H1 (cell line): ENCODE results near the gene MARCHF3. TPM values are rescaled to one million over a fixed set of nuclear protein-coding genes. Genes with fewer than 3 reads are reported as not detected.

ENCODE experiments used
- CTCF ChIA-PET: fragments of 300-600 bp; sonication (Branson Sonifier 250); formaldehyde crosslinking; loops from one replicate; lab custom pipeline; 2021; ENCODE audit not compliant: partially characterized antibody; lab: Charles Lee
- POLR2A ChIA-PET: fragments of 300-600 bp; sonication (Branson Sonifier 250); formaldehyde crosslinking; loops from one replicate; lab custom pipeline; 2021; ENCODE audit warnings: inconsistent platforms; ENCODE audit not compliant: partially characterized antibody; lab: Charles Lee
- DNase-seq, 2 experiments: peaks; one replicate each; pipeline versions ENCODE4 v3.0.0 to v3.0.0-alpha.2; 2010 to 2022; ENCODE audit warnings: low spot score in 2 of 2, low read depth in 1 of 2, mixed read lengths in 1 of 2
- FAIRE-seq: peaks from 2 replicates; lab custom pipeline; 2011; peaks lifted over from hg19 to GRCh38; lab: Jason Lieb, UNC
- H2AFZ ChIP-seq: 2 replicates; pipeline ENCODE4 v1.8.1; 2012; ENCODE audit warnings: low read length, inconsistent platforms
- H2AK5ac ChIP-seq: 2 replicates; pipeline ENCODE4 v1.6.1; 2013; ENCODE audit warnings: low read depth, low read length
- H2BK120ac ChIP-seq: replicated peaks from 2 replicates; pipeline ENCODE3; 2013; ENCODE audit warnings: low read depth, low read length, inconsistent platforms
- H2BK12ac ChIP-seq: 2 replicates; pipeline ENCODE4 v1.6.1; 2013; ENCODE audit warnings: low read depth, low read length
- H2BK15ac ChIP-seq: 2 replicates; pipeline ENCODE4 v1.6.1; 2013; ENCODE audit warnings: low read length
- H2BK20ac ChIP-seq: 2 replicates; pipeline ENCODE4 v1.6.1; 2013; ENCODE audit warnings: low read length
- H2BK5ac ChIP-seq: 2 replicates; pipeline ENCODE4 v1.6.1; 2013; ENCODE audit warnings: low read depth, low read length
- H3K14ac ChIP-seq: 2 replicates; pipeline ENCODE4 v1.6.1; 2013; ENCODE audit warnings: inconsistent platforms; ENCODE audit not compliant: insufficient read length
- H3K18ac ChIP-seq: 2 replicates; pipeline ENCODE4 v1.6.1; 2013; ENCODE audit warnings: low read length; ENCODE audit errors: extremely low read depth
- H3K23ac ChIP-seq: 2 replicates; pipeline ENCODE4 v1.6.1; 2013; ENCODE audit warnings: inconsistent platforms; ENCODE audit not compliant: insufficient read length
- H3K23me2 ChIP-seq: 2 replicates; pipeline ENCODE4 v1.6.1; 2013; ENCODE audit warnings: low read depth, low read length
- H3K27ac ChIP-seq: 2 replicates; pipeline ENCODE4 v1.6.1; 2011; ENCODE audit warnings: low read depth, low read length, inconsistent platforms
- H3K27me3 ChIP-seq, 4 experiments: replicated peaks in 1 of 4; 1 replicate in 1 of 4; 2 replicates in 3 of 4; pipeline versions ENCODE4 v1.6.1 to v1.8.1; 2011 to 2013; ENCODE audit warnings: low read length in 3 of 4, mild to moderate bottlenecking in 3 of 4, inconsistent platforms in 2 of 4, mixed read lengths in 2 of 4, moderate library complexity in 1 of 4; ENCODE audit not compliant: control insufficient read depth in 3 of 4, insufficient read depth in 3 of 4; ENCODE audit errors: extremely low read depth in 1 of 4
- H3K36me3 ChIP-seq, 4 experiments: 2 replicates each; pipeline versions ENCODE4 v1.6.1 to v1.8.1; 2011 to 2013; ENCODE audit warnings: mild to moderate bottlenecking in 4 of 4, low read length in 3 of 4, moderate library complexity in 2 of 4, control low read depth in 1 of 4, inconsistent platforms in 1 of 4; ENCODE audit not compliant: insufficient read depth in 4 of 4, control insufficient read depth in 2 of 4
- H3K4ac ChIP-seq: replicated peaks from 2 replicates; pipeline ENCODE3; 2013; ENCODE audit warnings: low read length, low read depth, mixed read lengths, inconsistent platforms; ENCODE audit not compliant: insufficient read length
- H3K4me1 ChIP-seq, 4 experiments: replicated peaks in 1 of 4; 1 replicate in 1 of 4; 2 replicates in 3 of 4; pipeline versions ENCODE4 v1.6.1 to v1.8.1; 2011 to 2013; ENCODE audit warnings: low read length in 3 of 4, inconsistent platforms in 2 of 4, mixed read lengths in 1 of 4; ENCODE audit not compliant: insufficient read depth in 4 of 4, control insufficient read depth in 3 of 4
- H3K4me2 ChIP-seq, 2 experiments: 2 replicates each; pipeline versions ENCODE4 v1.6.1 to v1.8.1; 2011 to 2013; ENCODE audit warnings: low read depth in 2 of 2, low read length in 2 of 2, control low read depth in 1 of 2, inconsistent platforms in 1 of 2, mild to moderate bottlenecking in 1 of 2; ENCODE audit not compliant: insufficient read depth in 1 of 2
- H3K4me3 ChIP-seq, 4 experiments: fragments of 200-600, 300-600 bp in 1 of 4; sonication (generic), shearing (Covaris generic), sonication (Bioruptor Twin) in 1 of 4; 2 replicates each; pipeline versions ENCODE4 v1.5.1 to v1.8.1; 2011 to 2016; ENCODE audit warnings: low read length in 4 of 4, low read depth in 3 of 4, control low read depth in 2 of 4, inconsistent platforms in 2 of 4, mild to moderate bottlenecking in 2 of 4, mixed read lengths in 1 of 4, moderate library complexity in 1 of 4; ENCODE audit not compliant: insufficient read depth in 2 of 4; ENCODE audit errors: extremely low read depth in 1 of 4
- H3K56ac ChIP-seq: replicated peaks from 2 replicates; pipeline ENCODE3; 2013; ENCODE audit warnings: low read depth, mild to moderate bottlenecking, mixed read lengths, low read length, inconsistent platforms; ENCODE audit not compliant: insufficient read length
- H3K79me1 ChIP-seq: 2 replicates; pipeline ENCODE4 v1.6.1; 2013; ENCODE audit warnings: low read depth, low read length, control low read depth
- H3K79me2 ChIP-seq, 2 experiments: 2 replicates each; pipeline versions ENCODE4 v1.6.1 to v1.8.1; 2012 to 2013; ENCODE audit warnings: low read length in 2 of 2, mild to moderate bottlenecking in 2 of 2, inconsistent platforms in 1 of 2; ENCODE audit not compliant: insufficient read depth in 2 of 2, control insufficient read depth in 1 of 2
- H3K9ac ChIP-seq, 4 experiments: replicated peaks in 1 of 4; 1 replicate in 1 of 4; 2 replicates in 3 of 4; pipeline versions ENCODE4 v1.6.1 to v1.8.1; 2011 to 2013; ENCODE audit warnings: low read depth in 3 of 4, low read length in 3 of 4, control low read depth in 2 of 4, mild to moderate bottlenecking in 2 of 4, moderate library complexity in 2 of 4, inconsistent platforms in 1 of 4; ENCODE audit errors: extremely low read depth in 1 of 4
- H3K9me3 ChIP-seq, 2 experiments: 2 replicates each; pipeline versions ENCODE4 v1.6.1 to v1.8.1; 2012 to 2013; ENCODE audit warnings: mild to moderate bottlenecking in 2 of 2, moderate library complexity in 2 of 2, control low read depth in 1 of 2, inconsistent platforms in 1 of 2, low read depth in 1 of 2, low read length in 1 of 2, mixed read lengths in 1 of 2; ENCODE audit not compliant: insufficient read depth in 2 of 2
- H4K20me1 ChIP-seq, 2 experiments: replicated peaks in 1 of 2; 2 replicates each; pipeline versions ENCODE3 to v1.8.1; 2011 to 2013; ENCODE audit warnings: inconsistent platforms in 2 of 2, low read length in 2 of 2, mild to moderate bottlenecking in 1 of 2; ENCODE audit not compliant: insufficient read depth in 2 of 2, control insufficient read depth in 1 of 2
- H4K5ac ChIP-seq: 2 replicates; pipeline ENCODE4 v1.6.1; 2013; ENCODE audit warnings: low read length, low read depth, mixed read lengths, inconsistent platforms; ENCODE audit not compliant: insufficient read length
- H4K8ac ChIP-seq: 2 replicates; pipeline ENCODE4 v1.8.0; 2013; ENCODE audit warnings: mild to moderate bottlenecking, moderate library complexity, low read length, inconsistent platforms; ENCODE audit not compliant: insufficient read depth; ENCODE audit errors: extremely low read depth
- H4K91ac ChIP-seq: replicated peaks from 2 replicates; pipeline ENCODE3; 2013; ENCODE audit warnings: low read length, mixed read lengths, inconsistent platforms; ENCODE audit not compliant: insufficient read length
- GABPA ChIP-seq: IDR thresholded peaks from 2 replicates; pipeline ENCODE4 v1.6.1; 2011; ENCODE audit warnings: mild to moderate bottlenecking, low read length, moderate library complexity, borderline replicate concordance; ENCODE audit not compliant: insufficient read depth
- RBBP5 ChIP-seq: IDR thresholded peaks from 2 replicates; pipeline ENCODE4 v1.7.1; 2012; ENCODE audit warnings: low read depth, mild to moderate bottlenecking, inconsistent platforms, low read length, moderate library complexity, borderline replicate concordance
- SIX5 ChIP-seq: IDR thresholded peaks from 2 replicates; pipeline ENCODE4 v1.6.1; 2011; ENCODE audit warnings: mild to moderate bottlenecking, low read depth, low read length
- WGBS, 2 experiments: shearing (Covaris generic) in 1 of 2; methylation state at CpG; one replicate each; pipeline versions ENCODE4 v1.1.6 to v1.1.7; 2013 to 2015; ENCODE audit warnings: low lambda C conversion rate in 2 of 2, mixed read lengths in 2 of 2, inconsistent platforms in 1 of 2, low coverage in 1 of 2, missing lambda C conversion rate in 1 of 2; ENCODE audit not compliant: insufficient replicate concordance in 2 of 2, insufficient coverage in 1 of 2, insufficient read length in 1 of 2; ENCODE audit errors: extremely low coverage in 1 of 2, missing lambda C conversion rate in 1 of 2; 5-methylcytosine and 5-hydroxymethylcytosine counted together
- polyA plus RNA-seq, 7 experiments: library from polyadenylated mRNA; depleted of rRNA in 3 of 7; stranded (reverse) in 5 of 7; unstranded in 2 of 7; fragments of >200 nt in 5 of 7; fragments of 200-250 nt in 2 of 7; gene quantifications; 1 replicate in 5 of 7; 2 replicates in 1 of 7; 4 replicates in 1 of 7; pipeline versions ENCODE4 v1.2.1 to v1.2.3, GENCODE V29; 2011 to 2013; ENCODE audit warnings: missing spikeins in 2 of 7, mixed read lengths in 2 of 7
- total RNA-seq: library from RNA; stranded (reverse); fragmentation: NEBNext Ultra II Directional; extraction: Animal tissue kit (Norgen Biotek cat#: 25700); gene quantifications from 2 replicates; pipeline ENCODE4 v1.2.1, GENCODE V29; 2021

The MARCHF3 gene
- total and polyA plus RNA-seq, 2 of the 8 experiments (the other 6 are each of a cell fraction or from before 2014, with no cell fraction given): 12.0 to 16.9 TPM

DNA sequence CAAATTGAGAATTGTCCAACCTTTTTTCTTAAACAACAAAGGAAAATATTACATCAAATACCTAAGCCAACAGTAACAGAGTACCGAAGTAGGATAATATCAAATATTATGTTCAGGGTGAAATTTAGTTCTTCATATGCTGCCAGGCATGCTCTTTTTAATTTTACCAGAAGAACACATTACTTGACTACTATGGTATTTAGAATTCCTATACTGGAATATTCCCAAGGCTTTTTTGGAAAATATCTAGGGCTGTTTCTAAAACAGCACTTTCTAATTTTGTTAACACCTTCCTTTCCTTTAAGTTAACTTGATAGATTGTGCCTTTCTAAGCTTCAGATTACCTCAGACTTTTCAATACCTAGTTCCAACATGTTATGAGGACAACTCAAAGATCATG lies 48.7 kb downstream of the MARCHF3 start:
- H3K27me3 ChIP-seq: no peaks in the 10 kb centered on the region
- no peak overlapping the region for H4K91ac ChIP-seq
- no peak overlapping the region for H2BK120ac ChIP-seq
- no peaks in the 10 kb centered on the region; the same call in 1 of the 2 replicates for H3K79me1 ChIP-seq
- H3K79me2 ChIP-seq: peaks cover 0 to 5% of the 10 kb centered on the region in 2 experiments; a peak in 1 of 4 replicates
- no peak overlapping the region for H2AK5ac ChIP-seq
- H3K23me2 ChIP-seq: 0 out of 2 replicates have a peak, but pooled peaks cover 2% of the 10 kb centered on the region
- no peak overlapping the region for H3K4me3 ChIP-seq
- no peaks in the 10 kb centered on the region for H3K36me3 ChIP-seq
- FAIRE-seq: no peak
- no peak overlapping the region for H3K4ac ChIP-seq
- no peak overlapping the region for H3K56ac ChIP-seq
- no peak overlapping the region for H4K8ac ChIP-seq
- TF ChIP-seq GABPA (no peak), RBBP5 (no peak), SIX5 (no peak)
- ChIA-PET CTCF (interaction anchor here (1.2 to 1.6 kb wide), 2 partner anchors 17 to 48 kb away, joined by 5 read pairs; no protein-coding TSS in a partner anchor), POLR2A (no interaction called here)
- no peak overlapping the region for H3K18ac ChIP-seq
- no peak overlapping the region for H3K9ac ChIP-seq
- no peak for DNase-seq
- no peak overlapping the region for H3K27ac ChIP-seq
- peaks cover 0 to 6% (median 0%) of the 10 kb centered on the region in 4 experiments; a peak in 3 of 7 replicates for H3K4me1 ChIP-seq
- no peak overlapping the region for H3K4me2 ChIP-seq
- no peak overlapping the region for H2BK15ac ChIP-seq
- H3K9me3 ChIP-seq: no peaks in the 10 kb centered on the region
- H4K20me1 ChIP-seq: no peaks in the 10 kb centered on the region
- H2BK12ac ChIP-seq: no peak overlapping the region
- H3K14ac ChIP-seq: no peak overlapping the region
- no peak overlapping the region for H3K23ac ChIP-seq
- 91% methylated on average over 1 of the region's 1 CpG; no CpG with 5 or more reads in 1 of the 2 experiments for whole genome bisulfite sequencing, 2 experiments
- H2BK20ac ChIP-seq: no peak overlapping the region
- H4K5ac ChIP-seq: no peak overlapping the region
- no peak overlapping the region for H2AFZ ChIP-seq
- no peak overlapping the region for H2BK5ac ChIP-seq
